HL-60 (cell line): ENCODE data around the gene WDFY1.

Experiments
- DNase-seq, 2 experiments: peaks; one replicate each; pipeline ENCODE4 v3.0.0-alpha.2; 2010 to 2020; ENCODE audit warnings: low read depth in 1 of 2, low spot score in 1 of 2
- H3K27ac ChIP-seq: fragments of 250-450 bp; sonication (Bioruptor Pico); replicated peaks from 2 replicates; pipeline ENCODE4 v1.5.1; 2020; ENCODE audit warnings: mild to moderate bottlenecking, moderate library complexity
- H3K27me3 ChIP-seq: fragments of 250-450 bp; sonication (Bioruptor Pico); 2 replicates; pipeline ENCODE4 v1.5.1; 2021; ENCODE audit warnings: mild to moderate bottlenecking, moderate library complexity; ENCODE audit not compliant: insufficient read depth, poor library complexity, severe bottlenecking
- H3K4me3 ChIP-seq: replicated peaks from 2 replicates; pipeline ENCODE4 v1.5.1; 2011; ENCODE audit warnings: mild to moderate bottlenecking, control low read depth, low read length; ENCODE audit not compliant: insufficient read depth
- CTCF ChIP-seq: IDR thresholded peaks from one replicate; pipeline ENCODE4 v1.5.1; 2011; ENCODE audit warnings: low read length, control low read depth, inconsistent platforms; ENCODE audit not compliant: insufficient read depth
- GABPA ChIP-seq: IDR thresholded peaks from 2 replicates; pipeline ENCODE4 v1.6.1; 2012; ENCODE audit warnings: low read depth
- POLR2AphosphoS5 ChIP-seq: IDR thresholded peaks from 2 replicates; pipeline ENCODE4 v1.6.1; 2012; ENCODE audit warnings: low read depth
- REST ChIP-seq: IDR thresholded peaks from 2 replicates; pipeline ENCODE4 v1.6.1; 2012; ENCODE audit warnings: low read depth; ENCODE audit not compliant: insufficient replicate concordance
- SPI1 ChIP-seq: IDR thresholded peaks from 2 replicates; pipeline ENCODE4 v1.6.1; 2012; ENCODE audit warnings: low read depth, mild to moderate bottlenecking, borderline replicate concordance

The WDFY1 gene

GRCh38 chr2:223981241-223981640, 36.1 kb upstream of the WDFY1 start:
- DNase-seq, result no peak
- TF ChIP-seq CTCF (no peak), POLR2AphosphoS5 (no peak), SPI1 (no peak), REST (no peak), GABPA (no peak)
- H3K4me3 ChIP-seq, result no peak overlapping the region
- H3K27me3 ChIP-seq, result no peaks in the 10 kb centered on the region
- no peak overlapping the region for H3K27ac ChIP-seq

GRCh38 chr2:223980803-223981202, 35.7 kb upstream of the WDFY1 start:
- DNase-seq, result no peak
- TF ChIP-seq SPI1 (no peak), POLR2AphosphoS5 (no peak)
- Histone ChIP-seq H3K4me3 (no peak overlapping the region), H3K27ac (no peak overlapping the region), H3K27me3 (no peaks in the 10 kb centered on the region)

- no peaks in the 10 kb centered on the region for H3K27me3 ChIP-seq
- H3K27ac ChIP-seq, result no peak overlapping the region
- TF ChIP-seq REST, result no peak
- TF ChIP-seq GABPA, result no peak
- TF ChIP-seq SPI1, result no peak
- TF ChIP-seq POLR2AphosphoS5, result no peak
- TF ChIP-seq CTCF, result no peak
- DNase-seq, result no peak
- no peak overlapping the region for H3K4me3 ChIP-seq
These were observed 35.2 kb upstream of the WDFY1 start for GRCh38 chr2:223980397-223980735.

- TF ChIP-seq POLR2AphosphoS5 (no peak), GABPA (no peak), REST (no peak), SPI1 (no peak), CTCF (no peak)
- no peak overlapping the region for H3K27ac ChIP-seq
- H3K27me3 ChIP-seq, result no peaks in the 10 kb centered on the region
These were observed 34.7 kb upstream of the WDFY1 start for GRCh38 chr2:223979730-223980396.

More at GRCh38 chr2:223979730-223980396, 34.7 kb upstream of the WDFY1 start:
- no peak for DNase-seq
- no peak overlapping the region for H3K4me3 ChIP-seq
